Thyroid gland (tissue), 4 donors: ENCODE data around the gene FAM53B. TPM values are rescaled to one million over a fixed set of nuclear protein-coding genes. Genes with fewer than 3 reads are reported as not detected.

ENCODE experiments used
- DNase-seq, 2 donors: peaks; one replicate each; pipeline ENCODE4 v3.0.0-alpha.2; 2019
- H3K27ac ChIP-seq, 3 donors: fragments of 200-600 bp; sonication (generic); 1 replicate in 2 of 3; 2 replicates in 1 of 3; pipeline ENCODE4 v1.5.1; 2016 to 2019; ENCODE audit warnings: mild to moderate bottlenecking in 1 of 3, moderate library complexity in 1 of 3
- H3K27me3 ChIP-seq: fragments of 200-600 bp; sonication (generic); one replicate; pipeline ENCODE4 v1.5.1; 2019
- H3K36me3 ChIP-seq, 2 donors: fragments of 200-600 bp; sonication (generic); one replicate each; pipeline ENCODE4 v1.5.1; 2016 to 2019
- H3K4me1 ChIP-seq, 2 donors: fragments of 200-600 bp; sonication (generic); one replicate each; pipeline ENCODE4 v1.5.1; 2017 to 2019
- H3K4me3 ChIP-seq, 3 donors: fragments of 200-600 bp; sonication (generic); replicated peaks in 1 of 3; 1 replicate in 2 of 3; 2 replicates in 1 of 3; pipeline ENCODE4 v1.5.1; 2016; ENCODE audit warnings: mild to moderate bottlenecking in 1 of 3
- H3K9me3 ChIP-seq: fragments of 200-600 bp; sonication (generic); one replicate; pipeline ENCODE4 v1.5.1; 2017
- CTCF ChIP-seq, 6 experiments: fragments of 200-600 bp in 3 of 6; fragments of 450-650 bp in 3 of 6; sonication (generic) in 3 of 6; IDR thresholded peaks; one replicate each; pipeline ENCODE4 v1.5.1; 2016 to 2019; ENCODE audit warnings: antibody characterized with exemption in 6 of 6, mild to moderate bottlenecking in 2 of 6, inconsistent platforms in 1 of 6, moderate library complexity in 1 of 6
- POLR2A ChIP-seq, 2 donors: fragments of 450-650 bp; IDR thresholded peaks; one replicate each; pipeline ENCODE4 v1.6.1; 2017; ENCODE audit warnings: antibody characterized with exemption in 2 of 2, mild to moderate bottlenecking in 2 of 2, moderate library complexity in 1 of 2
- WGBS, 2 donors: methylation state at CpG; one replicate each; pipeline ENCODE4 v1.1.5; 2017; 5-methylcytosine and 5-hydroxymethylcytosine counted together
- intact Hi-C: fragments of 100-400 bp; cut with DNase I; formaldehyde crosslinking; loops from one replicate; pipeline ENCODE4 v1.15.1; 2023
- total RNA-seq, 4 donors: library from RNA; depleted of rRNA; stranded (reverse); fragments of >200 nt; gene quantifications; one replicate each; pipeline ENCODE4 v1.2.3, GENCODE V29; 2016

FAM53B gene
- total RNA-seq, 4 donors from 2014 or later: 37.6 to 96.3 (median 80.4) TPM

GRCh38 chr10:124604214-124605000 lies 139.8 kb downstream of the FAM53B start:
- 85 to 94% methylated on average over 17 of the region's 22 CpGs for WGBS, 2 donors
- intact Hi-C loops: no loop called here
- H3K4me1 ChIP-seq: peaks cover 5 to 35% of the 10 kb centered on the region in 2 donors
- peak; percentile 23 to 29 for DNase-seq
- H3K36me3 ChIP-seq: no peaks in the 10 kb centered on the region
- no peaks in the 10 kb centered on the region for H3K9me3 ChIP-seq
- TF ChIP-seq CTCF (IDR thresholded peaks at IDR 0.05) (no peak), POLR2A (IDR thresholded peaks at IDR 0.05) (no peak)
- H3K4me3 ChIP-seq: no peak overlapping the region
- peak overlapping the region in 2 of 3 donors; percentile 30 to 53 for H3K27ac ChIP-seq
- H3K27me3 ChIP-seq: no peaks in the 10 kb centered on the region

- no peaks in the 10 kb centered on the region for H3K36me3 ChIP-seq
- intact Hi-C loops: no loop called here
- H3K27ac ChIP-seq: peak overlapping the region in 2 of 3 donors; percentile 1 to 17
- peaks cover 5 to 27% of the 10 kb centered on the region in 2 donors for H3K4me1 ChIP-seq
- H3K4me3 ChIP-seq: no peak overlapping the region
- 94 to 96% methylated on average over 7 to 17 of the region's 18 CpGs for WGBS, 2 donors
- DNase-seq: peak in 1 of 2 donors; percentile 3
- H3K27me3 ChIP-seq: no peaks in the 10 kb centered on the region
- no peak for TF ChIP-seq POLR2A (IDR thresholded peaks at IDR 0.05)
- TF ChIP-seq CTCF (IDR thresholded peaks at IDR 0.05): no peak
- no peaks in the 10 kb centered on the region for H3K9me3 ChIP-seq
Measured at GRCh38 chr10:124603376-124604213, 140.6 kb downstream of the FAM53B start.

GRCh38 chr10:124602646-124603365 lies 141.4 kb downstream of the FAM53B start:
- Histone ChIP-seq H3K9me3 (no peaks in the 10 kb centered on the region), H3K4me3 (no peak overlapping the region), H3K27me3 (no peaks in the 10 kb centered on the region), H3K36me3 (no peaks in the 10 kb centered on the region), H3K27ac (peak overlapping the region in 2 of 3 donors; percentile 1 to 17), H3K4me1 (peaks cover 10 to 25% of the 10 kb centered on the region in 2 donors)
- peak; percentile 30 to 41 for DNase-seq
- intact Hi-C loops: no loop called here
- WGBS, 2 donors: 98 to 100% methylated on average over 3 to 5 of the region's 12 CpGs
- no peak for TF ChIP-seq POLR2A (IDR thresholded peaks at IDR 0.05)
- no peak for TF ChIP-seq CTCF (IDR thresholded peaks at IDR 0.05)

DNA sequence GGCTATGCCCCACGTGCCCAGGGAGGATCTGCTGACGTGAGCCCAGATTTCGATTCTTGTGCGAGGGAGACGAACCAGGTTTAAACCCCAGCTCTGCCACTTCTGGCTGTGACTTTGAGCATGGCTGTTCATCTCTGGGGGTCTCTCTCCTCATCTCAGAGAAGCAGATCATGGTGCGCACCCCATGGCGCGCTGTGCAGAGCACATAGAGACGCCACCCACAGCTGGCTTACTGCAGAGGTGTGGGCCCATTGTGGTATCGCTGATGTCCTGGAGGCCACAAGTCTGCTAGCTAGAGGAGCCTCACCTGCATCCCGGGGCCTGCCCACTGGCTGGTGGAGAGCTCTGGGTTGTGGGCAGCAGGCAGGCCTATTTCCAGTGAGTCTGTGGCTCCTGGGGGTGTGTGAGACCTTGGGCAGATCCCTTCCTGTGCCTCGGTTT lies 142.0 kb downstream of the FAM53B start:
- peak in 1 of 2 donors; percentile 0 for DNase-seq
- TF ChIP-seq POLR2A (IDR thresholded peaks at IDR 0.05) (no peak), CTCF (IDR thresholded peaks at IDR 0.05) (no peak)
- no peaks in the 10 kb centered on the region for H3K36me3 ChIP-seq
- intact Hi-C loops: no loop called here
- 98 to 100% methylated on average over 2 to 6 of the region's 12 CpGs for WGBS, 2 donors
- H3K27me3 ChIP-seq: no peaks in the 10 kb centered on the region
- no peaks in the 10 kb centered on the region for H3K9me3 ChIP-seq
- H3K27ac ChIP-seq: no peak overlapping the region
- peaks cover 17 to 32% of the 10 kb centered on the region in 2 donors for H3K4me1 ChIP-seq
- H3K4me3 ChIP-seq: no peak overlapping the region
